GDM1 (cell line): ENCODE measurements around the gene C3.
"Not testable (repeated sequence)": the region's sequence is repeated elsewhere in the genome, so short reads cannot be mapped to it uniquely, and the experiment has no call there.

Experiments
- DNase-seq: peaks from one replicate; lab custom pipeline; 2025; lab: John Stamatoyannopoulos, UW

Gene C3

GRCh38 chr19:6720369-6721137 is at the start of gene C3:
Gene C3 (minus strand): TSS chr19:6720650. CDS start chr19:6720589, 61 bp downstream.
- no peak for DNase-seq

- DNase-seq, result no peak
These were observed 48.7 kb upstream of the C3 start for GRCh38 chr19:6769006-6769619.

- DNase-seq, result no peak
These were observed 47.9 kb upstream of the C3 start for GRCh38 chr19:6768236-6768785.

GRCh38 chr19:6767357-6768235 is 47.1 kb upstream of the C3 start, which contains the start of gene SH2D3A:
Gene SH2D3A (minus strand): TSS chr19:6767435. CDS start chr19:6763748, 3,687 bp downstream.
- peak; percentile 86 for DNase-seq

DNA sequence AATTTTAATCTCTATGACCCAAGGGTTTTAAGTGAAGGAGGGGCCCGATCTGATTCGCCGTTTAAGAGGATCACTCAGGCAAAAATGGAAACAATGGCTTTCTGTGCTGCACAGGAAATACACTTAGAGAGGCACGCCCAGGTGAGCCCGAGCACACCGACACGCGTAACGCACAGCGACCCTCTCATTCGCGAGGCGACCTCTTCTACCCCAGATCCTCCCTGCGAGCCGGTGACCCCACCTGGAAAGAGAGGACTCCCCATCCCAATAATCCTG is 46.6 kb upstream of the C3 start:
- no peak for DNase-seq

DNA sequence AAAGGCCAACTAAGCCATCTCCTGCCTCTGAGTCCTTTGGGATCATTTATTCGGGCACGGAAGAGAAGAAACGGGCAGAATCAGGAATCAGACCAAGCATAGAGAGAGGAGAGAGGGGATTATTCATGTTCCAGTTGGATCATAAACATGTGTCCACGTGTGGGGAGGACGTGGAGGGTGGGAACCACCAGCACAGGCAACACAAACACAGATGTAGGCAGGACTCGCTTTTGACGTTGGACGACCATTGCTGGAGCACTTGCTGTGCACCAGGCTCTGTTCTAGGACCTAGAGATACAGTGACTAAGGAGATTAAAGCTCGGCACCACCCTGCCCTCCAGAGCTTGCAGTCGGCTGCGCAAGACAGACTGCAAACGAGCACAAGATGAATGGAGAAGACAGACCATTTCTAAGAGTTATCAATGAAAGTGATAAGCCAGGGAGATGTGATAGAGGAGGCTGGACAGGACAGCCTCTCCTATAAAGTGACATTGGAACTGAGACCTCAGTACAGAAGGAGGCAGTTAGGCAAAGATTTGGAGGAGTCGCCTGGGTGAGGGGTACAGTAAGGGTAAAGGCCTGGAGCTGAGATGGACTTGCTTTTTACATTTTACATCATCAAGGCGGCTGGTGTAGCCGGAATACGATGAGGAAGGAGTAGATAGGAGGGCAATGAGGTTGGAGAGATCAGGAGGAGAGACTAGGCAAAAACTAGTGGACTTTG is 46.1 kb upstream of the C3 start:
- no peak for DNase-seq

DNA sequence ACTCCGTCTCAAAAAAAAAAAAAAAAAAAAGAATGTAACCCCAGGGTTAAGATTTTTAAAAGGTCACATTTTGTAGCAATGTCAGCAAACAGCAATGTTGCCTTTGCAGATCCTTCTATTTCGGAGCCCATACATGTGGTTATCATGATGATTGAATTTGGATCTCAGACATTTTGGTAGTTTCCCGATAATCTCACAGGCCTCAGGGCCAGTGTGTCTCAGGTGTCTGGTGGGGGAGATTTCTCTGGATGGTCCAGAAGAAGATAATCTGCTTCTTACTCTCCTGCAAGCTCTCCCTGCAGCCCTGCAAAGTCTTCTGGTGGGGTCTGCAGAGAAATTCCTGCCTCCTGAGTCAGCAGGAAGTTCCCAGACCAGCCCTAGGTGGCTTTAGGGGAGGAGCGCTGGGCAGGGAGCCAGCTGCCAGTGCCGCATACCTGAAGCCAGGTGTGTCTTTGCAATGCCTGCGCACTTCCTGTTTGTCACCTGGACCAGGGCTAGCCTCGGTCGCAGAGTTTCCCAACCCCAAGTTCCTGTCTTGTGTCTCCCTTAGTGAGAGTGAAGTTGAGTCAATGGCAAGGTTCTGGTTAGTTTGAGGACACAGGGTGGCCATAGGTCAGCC is 45.4 kb upstream of the C3 start:
- DNase-seq, result no peak

GRCh38 chr19:6762253-6762797 is 41.9 kb upstream of the C3 start:
- not testable (repeated sequence) for DNase-seq

DNA sequence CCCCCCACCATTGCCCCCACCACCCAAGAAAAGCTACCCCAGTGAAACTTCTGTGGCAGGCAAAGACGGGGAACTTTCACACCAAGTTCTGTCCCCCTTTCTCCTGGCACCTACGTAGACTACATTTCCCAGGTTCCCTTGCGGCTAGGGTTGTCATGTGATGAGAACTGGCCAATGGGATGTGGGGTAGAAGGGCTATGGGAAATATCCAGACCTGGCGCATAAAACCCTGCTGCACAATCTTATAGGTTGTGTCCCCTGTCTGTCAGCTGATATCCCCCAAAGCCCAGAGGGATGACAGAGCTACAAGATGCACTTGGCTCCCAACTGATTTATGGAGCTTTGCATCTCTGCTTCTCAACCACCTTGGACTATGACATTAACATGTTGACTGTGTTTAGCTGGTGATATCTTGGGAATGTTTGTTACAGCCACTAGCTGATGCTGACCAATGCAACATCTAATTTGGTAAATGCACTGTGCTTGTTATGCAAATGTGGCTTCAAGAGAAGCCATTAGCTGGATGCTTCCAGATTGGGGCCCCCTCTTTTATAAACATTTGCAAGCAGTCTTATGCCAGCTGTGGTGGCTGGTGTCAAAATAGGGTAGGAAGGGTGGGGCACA is 40.7 kb upstream of the C3 start:
- DNase-seq, result no peak

- no peak for DNase-seq
These were observed 40.2 kb upstream of the C3 start for GRCh38 chr19:6760606-6761005.

DNA sequence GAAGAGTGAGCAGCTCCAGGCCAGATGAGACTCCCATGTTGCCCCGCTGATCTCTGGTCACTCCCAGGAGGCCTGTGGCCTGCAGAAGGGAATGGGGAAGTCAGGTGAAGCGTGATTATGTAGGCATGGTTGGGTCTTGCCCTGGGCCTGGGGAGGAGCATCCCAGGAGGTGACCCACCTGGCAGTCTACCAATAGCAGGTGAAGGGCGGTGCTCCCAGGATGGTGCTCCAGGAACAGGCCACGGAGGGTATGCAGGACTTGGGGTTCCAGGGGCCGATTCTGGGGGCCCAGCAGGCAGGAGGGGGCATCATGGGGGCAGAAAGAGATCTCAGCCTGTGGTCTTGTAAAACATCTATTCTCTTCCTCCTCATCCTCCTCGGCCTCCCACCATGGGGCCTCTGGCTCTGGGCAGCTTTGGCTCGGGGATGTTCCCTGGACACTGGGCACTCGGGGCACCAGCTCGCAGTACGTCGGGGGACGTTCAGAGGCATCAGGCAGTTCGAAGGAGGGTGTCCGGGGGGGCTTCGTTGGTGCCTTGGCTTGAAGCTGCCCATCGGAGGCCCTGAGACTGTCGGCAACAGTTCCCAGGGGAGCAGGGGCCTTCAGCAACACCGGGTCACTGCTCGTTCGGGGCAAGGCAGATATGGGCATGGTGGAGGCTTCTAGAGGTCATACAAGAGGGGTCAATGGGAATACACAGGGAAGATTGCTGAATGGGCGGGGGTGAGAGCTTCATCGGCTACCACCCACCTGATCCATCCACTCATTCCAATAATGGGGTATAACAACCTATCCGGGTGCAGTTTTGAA is 34.4 kb upstream of the C3 start:
- DNase-seq, result no peak

GRCh38 chr19:6754136-6754535 is 33.7 kb upstream of the C3 start:
- DNase-seq, result no peak

DNA sequence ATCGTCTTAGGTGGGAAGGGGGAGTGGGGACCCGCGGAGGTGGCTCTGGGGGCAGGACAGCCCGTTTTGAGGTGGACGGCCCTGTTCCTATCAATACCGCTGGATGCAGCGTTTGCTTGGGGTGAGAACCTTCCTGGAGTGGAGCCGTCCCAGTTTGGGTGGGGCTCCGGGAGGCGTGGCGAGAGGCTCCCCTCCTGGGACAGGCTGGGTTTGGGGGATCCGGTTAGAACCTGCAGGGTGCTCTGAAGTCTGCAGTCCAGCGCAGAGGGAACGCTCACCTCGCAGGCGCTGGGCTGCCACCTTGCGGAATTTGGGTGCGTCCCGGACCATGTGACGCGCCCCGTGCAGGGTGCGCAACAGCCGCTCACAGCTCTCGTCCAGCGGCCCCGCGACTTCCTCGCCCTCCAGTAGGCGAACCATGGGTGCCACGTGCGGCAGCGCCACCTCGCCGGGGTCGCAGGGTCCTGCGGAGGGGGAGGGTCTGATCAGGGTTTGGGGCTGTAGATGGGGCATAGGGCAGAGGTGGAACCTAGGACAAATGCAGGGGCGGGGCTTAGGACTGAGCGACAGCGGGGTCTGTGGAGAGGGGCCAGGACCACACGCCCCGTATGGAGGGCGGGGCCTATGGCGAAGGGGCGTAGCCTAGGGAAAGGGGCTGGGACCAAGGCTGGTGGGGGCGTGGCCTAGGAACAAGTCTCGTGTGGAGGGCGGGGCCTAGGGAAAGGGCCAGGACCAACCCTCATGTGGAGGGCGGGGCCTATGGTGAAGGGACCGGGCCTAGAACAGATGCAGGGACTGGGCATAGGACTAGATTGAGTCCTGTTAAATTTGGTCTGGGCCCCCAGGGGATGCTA is 33.0 kb upstream of the C3 start:
- DNase-seq, result no peak

DNA sequence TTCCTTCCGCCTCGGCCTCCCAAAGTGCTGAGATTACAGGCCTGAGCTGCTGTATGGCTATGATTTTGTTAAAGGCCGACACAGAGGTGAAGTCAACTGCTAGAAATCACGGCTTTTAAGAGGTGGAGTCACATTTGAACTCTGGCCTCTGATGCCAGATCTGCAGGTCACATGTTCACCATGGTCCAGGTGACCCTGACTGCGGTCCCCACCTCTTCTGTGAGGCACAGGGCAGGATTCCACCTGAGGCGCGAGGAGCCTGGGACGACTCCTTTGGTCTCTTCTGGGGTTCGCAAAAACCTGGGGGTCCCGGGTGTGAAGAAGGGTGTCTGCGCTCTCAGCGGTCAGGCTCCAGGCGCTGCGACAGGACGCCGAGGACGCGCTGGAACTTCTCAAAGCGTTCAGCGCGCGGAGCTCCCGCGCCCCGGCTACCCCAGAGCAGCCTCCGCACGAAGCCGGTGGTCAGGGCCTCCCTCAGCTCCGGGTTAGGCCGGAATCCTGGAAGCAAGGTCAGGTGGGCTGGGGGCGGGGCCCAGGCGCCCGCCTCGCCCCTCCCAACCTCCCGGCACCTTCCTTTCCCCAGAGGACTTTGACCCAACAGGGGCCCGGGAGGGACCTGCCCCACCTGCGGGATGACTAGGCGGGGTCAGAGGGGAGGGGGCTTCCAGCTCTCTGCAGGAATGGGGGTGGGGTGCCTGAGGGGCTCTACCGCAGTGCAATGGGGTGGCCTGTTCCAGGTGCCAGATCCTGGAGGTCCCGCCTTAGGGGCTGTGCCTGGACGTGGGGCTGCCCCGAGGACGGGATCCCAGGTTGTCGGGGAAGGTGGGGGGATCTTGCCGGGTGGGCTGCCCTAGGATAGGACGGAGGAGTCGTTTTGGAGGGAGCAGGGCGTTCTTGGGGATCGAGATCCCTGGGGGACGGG is 32.1 kb upstream of the C3 start:
- no peak for DNase-seq

DNA sequence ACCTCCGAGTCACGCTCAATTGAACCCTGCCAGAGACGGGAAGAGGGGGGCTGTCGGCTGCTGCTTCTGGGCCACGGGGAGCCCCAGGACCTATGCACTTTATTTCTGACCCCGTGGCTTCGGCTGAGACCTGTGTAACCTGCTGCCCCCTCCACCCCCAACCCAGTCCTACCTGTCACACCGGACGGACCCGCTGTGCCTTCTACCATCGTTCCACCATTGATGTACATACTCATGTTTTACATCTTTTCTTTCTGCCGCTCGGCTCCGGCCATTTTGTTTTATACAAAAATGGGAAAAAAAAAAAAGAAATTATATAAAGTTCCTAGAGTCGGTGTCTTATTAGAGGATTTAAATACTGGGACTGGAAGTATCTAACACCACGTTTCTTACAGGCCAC is 30.7 kb upstream of the C3 start:
- DNase-seq, result no peak

DNA sequence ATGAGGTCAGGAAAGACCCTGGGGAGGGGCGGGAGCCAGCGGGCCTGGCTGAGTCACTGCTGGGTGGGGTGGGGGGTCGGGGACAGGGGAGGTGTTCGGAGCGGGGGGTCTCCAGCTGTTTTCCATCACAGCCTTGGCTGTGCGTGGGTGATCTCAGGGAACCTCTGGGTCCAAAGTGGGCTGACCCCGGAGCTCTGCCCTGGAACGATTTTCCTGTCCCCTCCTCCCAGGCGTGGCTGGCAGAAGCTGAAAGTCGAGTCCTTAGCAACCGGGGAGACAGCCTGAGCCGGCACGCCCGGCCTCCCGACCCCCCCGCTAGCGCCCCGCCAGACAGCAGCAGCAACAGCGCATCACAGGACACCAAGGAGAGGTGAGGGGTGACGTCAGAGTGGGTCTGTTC is 29.6 kb upstream of the C3 start:
- no peak for DNase-seq

DNA sequence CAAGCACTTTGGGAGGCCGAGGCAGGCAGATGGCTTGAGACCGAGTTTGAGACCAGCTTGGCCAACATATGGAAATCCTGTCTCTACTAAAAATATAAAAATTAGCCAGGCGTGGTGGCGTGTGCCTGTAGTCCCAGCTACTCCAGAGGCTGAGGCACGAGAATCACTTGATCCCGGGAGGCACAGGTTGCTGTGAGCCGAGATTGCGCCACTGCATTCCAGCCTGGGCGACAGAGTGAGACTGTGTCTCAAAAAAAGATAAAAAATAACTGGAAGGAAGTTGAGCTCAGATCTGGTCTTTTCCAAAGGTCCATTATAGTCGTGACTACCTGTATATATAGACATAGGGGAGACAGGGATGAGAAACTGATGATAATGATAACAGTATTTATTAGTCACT is 28.1 kb upstream of the C3 start:
- DNase-seq, result not testable (repeated sequence)

GRCh38 chr19:6745965-6746364 is 25.5 kb upstream of the C3 start:
- DNase-seq, result no peak
